ENCODE results near the gene COQ9.
A peak's percentile ranks its signal among the peaks of the same experiment; 100 is the strongest.

Gene COQ9

GRCh38 chr16:57482845-57483545 is 35.7 kb downstream of the COQ9 start:
- H3K4me2 ChIP-seq (ENCODE audit: low read depth, low read length, poor library complexity, severe bottlenecking): no peak overlapping the region
- no peaks in the 10 kb centered on the region for H3K27me3 ChIP-seq (ENCODE audit: insufficient read depth, low read length, poor library complexity, severe bottlenecking)
- H3K4me3 ChIP-seq (ENCODE audit: low read length, poor library complexity, severe bottlenecking): no peak overlapping the region
- no peaks in the 10 kb centered on the region for H3F3A ChIP-seq (ENCODE audit: low read depth)
- H4K20me1 ChIP-seq (ENCODE audit: insufficient read depth, low read length, poor library complexity, severe bottlenecking): no peaks in the 10 kb centered on the region
- no peaks in the 10 kb centered on the region for H3K9me2 ChIP-seq (replicated peaks; ENCODE audit: low read depth, low read length)
- TF ChIP-seq, protein P1, sequence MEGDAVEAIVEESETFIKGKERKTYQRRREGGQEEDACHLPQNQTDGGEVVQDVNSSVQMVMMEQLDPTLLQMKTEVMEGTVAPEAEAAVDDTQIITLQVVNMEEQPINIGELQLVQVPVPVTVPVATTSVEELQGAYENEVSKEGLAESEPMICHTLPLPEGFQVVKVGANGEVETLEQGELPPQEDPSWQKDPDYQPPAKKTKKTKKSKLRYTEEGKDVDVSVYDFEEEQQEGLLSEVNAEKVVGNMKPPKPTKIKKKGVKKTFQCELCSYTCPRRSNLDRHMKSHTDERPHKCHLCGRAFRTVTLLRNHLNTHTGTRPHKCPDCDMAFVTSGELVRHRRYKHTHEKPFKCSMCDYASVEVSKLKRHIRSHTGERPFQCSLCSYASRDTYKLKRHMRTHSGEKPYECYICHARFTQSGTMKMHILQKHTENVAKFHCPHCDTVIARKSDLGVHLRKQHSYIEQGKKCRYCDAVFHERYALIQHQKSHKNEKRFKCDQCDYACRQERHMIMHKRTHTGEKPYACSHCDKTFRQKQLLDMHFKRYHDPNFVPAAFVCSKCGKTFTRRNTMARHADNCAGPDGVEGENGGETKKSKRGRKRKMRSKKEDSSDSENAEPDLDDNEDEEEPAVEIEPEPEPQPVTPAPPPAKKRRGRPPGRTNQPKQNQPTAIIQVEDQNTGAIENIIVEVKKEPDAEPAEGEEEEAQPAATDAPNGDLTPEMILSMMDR (conservative IDR thresholded peaks at IDR 0.05; ENCODE audit: low read length): no peak
- TF ChIP-seq EZH2phosphoT487 (IDR thresholded peaks at IDR 0.05; ENCODE audit: borderline replicate concordance): no peak
- H3K9ac ChIP-seq (ENCODE audit: low read depth, low read length, poor library complexity, severe bottlenecking): no peak overlapping the region
- no peaks in the 10 kb centered on the region for H3K36me3 ChIP-seq (ENCODE audit: insufficient read depth, low read length)
- H3K79me2 ChIP-seq (ENCODE audit: insufficient read depth, low read length): peaks cover 8% of the 10 kb centered on the region; the same call in 1 of the 2 replicates
- H3K4me1 ChIP-seq (ENCODE audit: insufficient read depth, low read length, poor library complexity, severe bottlenecking): peaks cover 38% of the 10 kb centered on the region
- no peaks in the 10 kb centered on the region for H3K9me3 ChIP-seq (ENCODE audit: insufficient read depth, low read depth, low read length)
- H2AFZ ChIP-seq (ENCODE audit: low read length): no peak overlapping the region

DNA sequence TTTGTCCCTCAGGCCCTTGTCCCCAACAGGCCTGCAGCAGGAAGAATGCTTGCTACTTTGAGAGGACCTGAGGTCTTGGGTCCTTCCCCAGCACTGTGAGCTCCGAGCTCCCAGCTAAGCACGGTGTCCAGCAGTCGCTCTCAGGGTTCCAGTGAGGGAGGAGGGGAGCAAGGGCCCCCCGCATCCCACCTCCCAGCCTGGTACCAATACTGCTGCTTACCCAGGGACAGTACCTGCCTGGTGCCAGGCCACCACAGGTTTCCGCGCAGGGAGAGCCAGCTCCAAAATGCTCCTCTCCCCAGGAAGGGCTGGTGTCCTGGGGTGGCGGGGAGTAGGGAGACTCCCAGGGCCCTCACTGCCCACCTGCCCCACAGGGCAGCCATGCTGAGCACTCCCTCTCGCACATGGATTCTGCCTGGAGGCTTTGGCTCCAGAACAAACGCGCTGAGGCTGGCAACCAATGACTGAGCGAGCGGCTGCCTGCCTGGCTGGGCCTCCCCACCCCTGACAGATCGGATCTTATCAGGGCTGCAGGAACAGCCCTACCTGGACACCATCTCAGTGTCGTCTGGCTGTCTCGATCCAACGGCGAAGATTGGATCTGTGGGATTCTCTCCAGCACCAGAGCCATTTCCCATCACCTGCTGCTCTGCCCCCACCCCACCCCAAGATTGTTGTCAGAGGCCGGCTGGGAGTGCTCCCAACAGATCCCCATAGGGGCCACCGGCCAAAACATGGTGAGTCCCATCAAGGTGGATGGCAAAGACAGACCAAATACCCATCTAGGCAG is 36.6 kb downstream of the COQ9 start:
- Histone ChIP-seq H3K79me2 (ENCODE audit: insufficient read depth, low read length) (peaks cover 8% of the 10 kb centered on the region; the same call in 1 of the 2 replicates), H3K27me3 (ENCODE audit: insufficient read depth, low read length, poor library complexity, severe bottlenecking) (no peaks in the 10 kb centered on the region)

GRCh38 chr16:57484515-57485005 is 37.3 kb downstream of the COQ9 start:
- Histone ChIP-seq H3K27me3 (ENCODE audit: insufficient read depth, low read length, poor library complexity, severe bottlenecking) (no peaks in the 10 kb centered on the region), H3K4me1 (ENCODE audit: insufficient read depth, low read length, poor library complexity, severe bottlenecking) (peaks cover 26% of the 10 kb centered on the region), H3K9me3 (ENCODE audit: insufficient read depth, low read depth, low read length) (no peaks in the 10 kb centered on the region), H3F3A (ENCODE audit: low read depth) (no peaks in the 10 kb centered on the region), H3K9ac (ENCODE audit: low read depth, low read length, poor library complexity, severe bottlenecking) (peak overlapping the region; percentile 72), H3K9me2 (replicated peaks; ENCODE audit: low read depth, low read length) (no peaks in the 10 kb centered on the region), H3K4me2 (ENCODE audit: low read depth, low read length, poor library complexity, severe bottlenecking) (peak overlapping the region; percentile 81), H2AFZ (ENCODE audit: low read length) (no peak overlapping the region), H3K4me3 (ENCODE audit: low read length, poor library complexity, severe bottlenecking) (peak overlapping the region; percentile 90), H3K36me3 (ENCODE audit: insufficient read depth, low read length) (no peaks in the 10 kb centered on the region), H4K20me1 (ENCODE audit: insufficient read depth, low read length, poor library complexity, severe bottlenecking) (no peaks in the 10 kb centered on the region), H3K79me2 (ENCODE audit: insufficient read depth, low read length) (peaks cover 8% of the 10 kb centered on the region; the same call in 1 of the 2 replicates)
- TF ChIP-seq EZH2phosphoT487 (IDR thresholded peaks at IDR 0.05; ENCODE audit: borderline replicate concordance): no peak
- TF ChIP-seq, protein P1 (conservative IDR thresholded peaks at IDR 0.05; ENCODE audit: low read length): no peak

More for the DNA sequence above, 36.6 kb downstream of the COQ9 start:
- Histone ChIP-seq H3K4me3 (ENCODE audit: low read length, poor library complexity, severe bottlenecking) (no peak overlapping the region), H3K9me3 (ENCODE audit: insufficient read depth, low read depth, low read length) (no peaks in the 10 kb centered on the region), H3K4me1 (ENCODE audit: insufficient read depth, low read length, poor library complexity, severe bottlenecking) (peaks cover 29% of the 10 kb centered on the region), H3K9ac (ENCODE audit: low read depth, low read length, poor library complexity, severe bottlenecking) (no peak overlapping the region), H3K4me2 (ENCODE audit: low read depth, low read length, poor library complexity, severe bottlenecking) (peak overlapping the region; percentile 81), H2AFZ (ENCODE audit: low read length) (no peak overlapping the region), H3K36me3 (ENCODE audit: insufficient read depth, low read length) (no peaks in the 10 kb centered on the region), H4K20me1 (ENCODE audit: insufficient read depth, low read length, poor library complexity, severe bottlenecking) (no peaks in the 10 kb centered on the region), H3F3A (ENCODE audit: low read depth) (no peaks in the 10 kb centered on the region), H3K9me2 (replicated peaks; ENCODE audit: low read depth, low read length) (no peaks in the 10 kb centered on the region)
- TF ChIP-seq, protein P1 (conservative IDR thresholded peaks at IDR 0.05; ENCODE audit: low read length): no peak
- no peak for TF ChIP-seq EZH2phosphoT487 (IDR thresholded peaks at IDR 0.05; ENCODE audit: borderline replicate concordance)
